ENCODE measurements around the gene AMPD3.

The AMPD3 gene

DNA sequence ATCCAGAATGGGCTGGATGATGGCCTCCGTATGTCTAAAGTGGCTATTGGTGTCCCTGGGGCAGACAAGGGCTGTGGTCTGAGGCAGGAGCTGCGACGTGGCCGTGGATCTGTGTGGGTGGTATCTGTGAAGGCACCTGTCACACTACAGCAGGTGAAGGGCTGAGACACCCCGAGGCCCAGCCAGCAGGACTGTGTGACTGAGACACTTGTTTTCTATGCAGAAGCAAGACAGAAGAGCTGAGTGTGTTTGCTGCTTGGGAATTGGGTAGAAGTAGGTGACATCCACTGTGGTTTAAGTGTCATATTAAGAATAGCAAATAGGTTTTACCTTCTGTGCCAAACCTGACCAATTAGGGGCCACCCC is 35.0 kb downstream of the AMPD3 start:
- no peak for DNase-seq

DNA sequence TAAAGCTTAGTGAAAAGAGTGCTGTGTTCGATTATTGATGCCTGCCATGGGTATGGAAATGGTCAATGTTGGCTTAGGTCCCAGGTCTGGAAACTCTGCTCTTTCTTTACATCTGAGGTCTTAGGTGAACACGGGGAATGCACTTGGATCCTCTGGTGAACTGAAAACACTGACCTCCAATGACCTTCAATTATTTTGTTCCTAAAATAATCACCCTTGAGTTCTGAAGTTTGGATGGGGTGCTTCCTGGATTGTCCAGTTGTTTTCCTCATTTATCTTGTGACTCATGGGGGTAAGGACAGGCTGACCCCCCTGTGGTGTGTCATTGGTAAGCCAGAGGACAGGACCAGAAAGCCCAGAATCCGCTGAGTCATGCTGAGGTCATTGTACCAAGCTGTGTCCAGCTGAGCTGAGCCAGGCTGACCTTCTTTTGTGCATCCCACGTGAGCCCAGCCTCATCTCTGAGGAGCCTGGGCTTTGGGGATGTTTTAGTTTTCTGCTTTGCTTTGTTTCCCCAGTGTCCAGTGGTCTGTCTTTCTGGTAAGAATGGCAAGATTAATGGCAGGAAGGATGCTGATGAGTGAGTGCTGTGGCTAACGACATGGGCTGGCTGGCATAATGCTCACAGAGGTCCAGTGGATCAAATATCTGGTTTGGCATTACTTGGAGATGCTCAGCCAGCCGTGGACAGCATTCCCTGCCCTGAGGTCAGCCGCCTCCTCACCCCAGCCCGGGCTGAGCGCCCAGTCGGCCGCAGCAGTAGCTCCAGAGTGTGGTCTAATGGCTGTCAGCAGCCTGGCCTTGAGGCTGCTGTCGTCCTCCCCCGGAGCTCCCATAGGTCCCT is 35.6 kb downstream of the AMPD3 start:
- DNase-seq: no peak

DNA sequence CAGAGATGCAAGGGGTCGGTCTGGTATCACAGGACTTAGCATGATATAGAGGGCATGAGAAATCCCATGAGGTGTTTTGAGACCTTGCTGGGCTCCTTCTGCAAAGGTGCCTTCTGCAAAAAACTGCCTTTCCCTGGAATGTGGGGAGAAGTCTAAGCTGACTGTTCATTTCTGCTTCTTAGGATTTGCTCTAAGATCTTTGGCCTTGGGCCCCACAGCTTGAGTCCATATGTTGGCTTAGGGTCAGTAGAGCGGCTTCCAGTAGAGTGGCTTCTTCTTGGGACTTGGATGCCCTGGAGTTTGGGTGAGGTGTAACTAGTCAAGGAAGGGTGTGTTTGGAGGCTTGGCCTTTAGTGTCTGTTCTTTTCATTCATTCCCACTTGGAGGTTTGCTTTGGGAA is 37.0 kb downstream of the AMPD3 start:
- no peak for DNase-seq

DNA sequence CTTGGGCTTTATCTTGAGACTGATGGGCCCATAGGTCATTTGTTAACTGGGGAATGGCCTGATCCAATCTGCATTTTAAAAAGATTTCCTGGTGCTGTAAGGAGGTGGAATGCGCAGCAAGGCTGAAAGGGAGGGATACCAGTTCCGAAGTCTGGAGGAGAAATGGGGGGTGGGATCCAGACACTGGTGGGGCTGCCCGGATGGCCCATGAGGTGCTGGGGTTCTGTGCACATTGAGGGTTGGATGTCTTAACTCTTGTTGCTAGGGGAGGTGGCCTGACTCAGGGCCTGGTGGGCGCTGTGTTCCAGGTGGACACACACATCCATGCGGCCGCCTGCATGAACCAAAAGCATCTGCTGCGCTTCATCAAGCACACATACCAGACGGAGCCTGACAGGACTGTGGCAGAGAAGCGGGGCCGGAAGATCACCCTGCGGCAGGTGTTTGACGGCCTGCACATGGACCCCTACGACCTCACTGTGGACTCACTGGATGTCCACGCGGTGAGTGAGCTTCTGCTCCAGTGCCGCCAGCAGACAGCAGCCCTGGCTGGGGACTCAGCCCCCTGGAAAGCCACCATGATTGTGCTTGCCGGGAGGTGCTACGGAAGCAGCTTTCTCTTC is 38.1 kb downstream of the AMPD3 start:
- DNase-seq: no peak

DNA sequence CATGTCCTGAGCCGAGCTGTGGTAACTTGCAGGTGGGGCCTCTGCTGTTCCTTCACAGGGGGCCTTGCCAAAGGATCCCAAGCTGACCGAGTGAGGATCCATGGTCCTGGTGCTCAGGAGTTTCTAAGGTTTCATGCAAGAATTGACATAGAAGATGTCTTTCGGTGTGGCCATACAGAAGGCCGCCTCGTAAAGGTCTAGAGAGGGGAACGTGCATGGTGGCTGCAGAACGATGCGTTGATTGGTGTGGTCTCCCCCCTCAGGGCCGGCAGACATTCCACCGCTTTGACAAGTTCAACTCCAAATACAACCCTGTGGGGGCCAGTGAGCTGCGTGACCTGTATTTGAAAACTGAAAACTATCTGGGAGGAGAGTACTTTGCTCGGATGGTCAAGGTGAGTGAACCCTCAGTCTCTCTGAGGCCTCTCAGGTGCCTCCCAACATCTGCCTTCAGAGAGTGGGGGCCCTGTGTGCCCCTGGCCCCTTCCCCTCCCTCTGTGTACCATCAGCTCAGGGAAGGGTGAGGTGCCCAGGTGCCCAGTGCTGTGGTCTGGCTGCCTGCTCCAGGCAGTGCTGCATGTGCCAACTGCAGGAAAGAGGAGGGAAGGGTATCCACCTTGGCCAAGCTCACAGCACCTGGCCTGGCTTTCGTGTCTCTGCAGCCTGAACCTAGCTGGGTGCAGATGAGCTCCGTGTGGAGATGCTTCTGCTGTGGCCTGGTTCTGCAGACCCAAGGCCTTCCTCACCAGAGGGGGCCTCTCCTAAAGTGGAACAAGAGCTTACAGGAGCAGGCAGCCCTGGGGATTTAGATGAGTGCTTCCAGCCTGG is 39.8 kb downstream of the AMPD3 start:
- DNase-seq: no peak

DNA sequence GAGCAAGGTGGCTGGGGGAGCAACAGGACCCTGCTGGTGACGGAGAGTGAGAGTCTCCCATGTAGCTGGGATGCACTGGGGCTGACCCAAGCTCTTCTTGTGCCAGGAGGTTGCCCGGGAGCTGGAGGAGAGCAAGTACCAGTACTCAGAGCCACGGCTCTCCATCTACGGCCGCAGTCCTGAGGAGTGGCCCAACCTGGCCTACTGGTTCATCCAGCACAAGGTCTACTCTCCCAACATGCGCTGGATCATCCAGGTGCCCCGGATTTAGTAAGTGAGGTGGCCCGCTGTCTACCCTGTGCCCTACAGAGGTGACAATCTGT is 40.4 kb downstream of the AMPD3 start:
- no peak for DNase-seq

DNA sequence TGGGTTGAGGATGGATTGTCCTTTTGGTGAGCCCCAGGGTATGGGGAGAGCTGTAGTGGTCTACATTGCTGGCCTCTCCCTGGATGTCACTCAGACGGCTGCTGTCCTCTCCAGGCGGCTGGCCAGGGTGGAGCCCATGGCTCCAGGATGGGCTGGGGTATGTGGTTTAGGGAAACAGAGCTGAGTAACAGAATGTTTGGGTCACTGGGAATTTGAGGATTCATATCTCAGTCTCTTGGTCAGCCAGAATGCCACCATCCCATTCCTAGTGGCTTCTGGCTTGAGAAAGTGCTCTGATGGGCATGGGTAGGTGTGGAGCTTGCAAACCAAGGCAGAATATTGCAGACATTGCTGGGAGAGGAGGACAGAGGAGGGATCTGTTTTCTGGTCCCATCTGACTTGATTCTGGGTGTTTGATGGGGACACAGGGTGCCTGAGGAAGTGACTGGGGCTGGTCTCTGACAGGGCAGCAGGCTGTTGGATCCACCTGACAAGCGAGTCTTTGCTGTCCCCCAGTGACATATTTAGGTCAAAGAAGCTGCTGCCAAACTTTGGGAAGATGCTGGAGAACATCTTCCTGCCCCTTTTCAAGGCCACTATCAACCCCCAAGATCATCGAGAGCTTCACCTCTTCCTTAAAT is 41.4 kb downstream of the AMPD3 start:
- DNase-seq: no peak

DNA sequence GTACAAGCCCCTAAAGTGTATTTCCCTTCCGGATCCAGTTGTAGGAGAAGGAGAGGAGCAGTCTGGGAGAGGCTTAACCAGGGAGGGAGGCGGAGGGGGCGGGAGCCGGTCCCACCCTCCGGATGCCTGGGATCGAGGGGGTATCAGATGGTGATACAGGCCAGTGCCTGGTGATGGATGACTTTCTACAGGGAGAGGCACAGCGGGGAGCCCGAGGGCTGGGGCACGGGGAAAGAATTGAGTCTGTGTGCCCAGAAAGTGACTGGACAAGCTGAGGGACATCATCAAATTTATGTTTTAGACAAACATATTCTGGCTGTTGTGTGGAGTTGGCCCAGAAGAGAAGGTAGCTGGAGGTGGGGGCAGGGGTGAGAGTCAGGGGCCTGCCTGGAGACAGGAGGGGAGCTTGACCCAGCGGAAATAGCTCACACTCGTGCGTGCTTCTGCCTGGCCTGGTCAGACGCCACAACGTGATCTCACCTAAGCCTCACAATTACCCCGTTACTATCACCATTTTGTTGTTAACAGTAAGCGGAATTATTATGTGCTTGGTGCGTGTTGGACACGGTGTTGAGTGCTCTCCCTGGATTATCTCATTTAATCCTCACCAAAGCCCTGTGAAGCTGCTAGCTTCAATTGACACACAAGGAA is 42.4 kb downstream of the AMPD3 start:
- DNase-seq: no peak

DNA sequence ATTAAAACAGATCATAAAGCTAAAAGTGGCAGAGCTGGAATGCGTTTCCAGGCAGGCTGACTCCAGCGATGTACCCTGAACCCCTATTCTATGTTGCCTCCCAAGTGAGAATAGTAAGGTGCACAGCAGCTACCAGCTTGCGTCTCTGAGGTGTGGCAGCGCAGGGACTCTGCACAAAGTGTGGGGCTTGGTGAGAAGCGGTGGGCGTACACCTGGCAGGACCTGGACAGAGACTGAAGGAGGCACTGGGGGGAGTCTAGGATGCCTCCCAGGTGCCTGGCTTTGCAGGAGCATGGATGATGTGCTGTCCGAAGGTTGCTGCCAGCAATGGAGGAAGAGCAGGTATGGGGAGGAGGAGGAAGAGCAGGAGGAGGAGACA is 42.9 kb downstream of the AMPD3 start:
- no peak for DNase-seq

DNA sequence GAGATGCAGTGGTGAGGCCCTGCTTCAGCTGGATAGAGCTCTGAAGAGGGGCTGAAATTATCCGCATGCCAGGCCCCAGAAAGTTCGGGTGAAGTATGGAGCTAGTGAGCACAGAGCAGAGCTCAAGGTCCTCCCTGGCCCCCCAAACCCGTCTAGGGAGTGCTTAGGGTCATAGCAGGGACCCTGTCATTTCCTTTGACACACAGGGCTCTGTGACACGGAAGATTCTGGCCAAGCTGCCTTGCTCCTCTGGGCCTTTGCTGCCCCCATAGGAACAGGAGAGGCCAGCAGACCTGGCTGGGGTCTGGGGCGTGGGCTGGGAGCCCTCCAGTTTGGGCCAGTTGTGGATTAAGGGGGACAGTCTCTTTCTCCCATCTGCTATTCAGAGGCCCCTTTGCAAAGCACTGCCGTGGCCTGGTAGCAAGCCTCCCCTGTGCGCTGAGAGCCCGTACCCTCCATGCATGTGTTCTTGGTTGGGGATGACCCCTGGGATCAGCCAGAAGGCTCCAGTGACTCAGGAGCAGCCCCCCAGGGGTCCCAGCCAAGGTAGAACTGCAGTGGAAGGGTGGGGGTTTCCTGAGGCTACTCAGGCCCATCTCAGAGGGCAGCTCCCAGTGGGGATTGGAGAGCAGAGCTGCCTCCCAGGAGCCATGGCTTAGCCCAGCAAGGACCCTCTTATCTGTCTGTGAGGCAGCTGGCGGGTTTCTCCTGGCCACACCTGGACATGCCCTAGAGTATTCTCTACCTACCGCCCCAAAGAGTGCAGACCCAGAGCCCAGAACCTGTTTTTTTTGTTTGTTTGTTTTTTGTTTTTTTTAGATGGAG is 43.6 kb downstream of the AMPD3 start:
- no peak for DNase-seq

DNA sequence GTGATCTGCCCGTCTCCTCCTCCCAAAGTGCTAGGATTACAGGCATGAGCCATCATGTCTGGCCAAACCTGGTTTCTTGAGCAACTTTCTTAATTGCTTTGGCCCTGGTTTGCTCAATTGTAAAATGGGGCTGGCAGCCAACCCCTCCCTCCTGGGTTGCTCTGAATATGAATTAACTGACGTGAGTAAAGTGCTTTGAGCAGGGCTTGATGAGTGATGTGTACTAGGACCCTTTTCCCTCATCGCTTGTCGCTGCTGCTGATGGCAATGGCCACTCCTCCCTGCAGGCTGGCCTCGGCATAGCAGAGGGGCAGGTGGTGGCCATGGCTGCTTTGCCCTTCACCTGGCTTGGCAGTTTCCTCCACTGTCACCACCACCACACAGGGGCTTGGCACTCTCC is 44.4 kb downstream of the AMPD3 start:
- DNase-seq: no peak

DNA sequence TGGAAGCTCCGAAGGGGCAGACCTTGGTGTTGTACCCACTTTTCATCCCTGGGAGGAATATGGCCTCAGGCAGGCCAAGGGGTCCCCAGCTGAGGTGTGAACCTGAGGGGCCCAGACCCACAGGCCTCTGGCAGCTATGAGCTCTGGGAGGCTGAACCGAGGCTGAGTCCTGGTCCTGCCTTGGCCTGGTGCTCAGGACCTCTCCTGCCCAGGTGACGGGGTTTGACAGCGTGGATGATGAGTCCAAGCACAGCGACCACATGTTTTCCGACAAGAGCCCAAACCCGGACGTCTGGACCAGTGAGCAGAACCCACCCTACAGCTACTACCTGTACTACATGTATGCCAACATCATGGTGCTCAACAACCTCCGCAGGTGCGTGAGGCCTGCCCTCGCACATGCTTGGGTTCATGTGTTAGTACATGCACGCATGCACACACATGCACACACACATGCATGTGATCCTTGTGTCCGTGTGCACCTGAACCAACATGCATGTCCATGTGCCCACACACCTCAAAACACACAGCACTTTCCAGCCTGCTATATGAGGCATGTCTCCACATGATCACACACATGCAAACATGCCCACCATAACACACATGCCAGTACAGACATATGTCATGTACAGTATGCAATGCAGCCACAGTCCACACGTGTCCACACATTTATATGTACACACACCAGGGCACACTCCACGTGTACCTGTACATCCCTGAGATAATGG is 45.0 kb downstream of the AMPD3 start:
- no peak for DNase-seq

DNA sequence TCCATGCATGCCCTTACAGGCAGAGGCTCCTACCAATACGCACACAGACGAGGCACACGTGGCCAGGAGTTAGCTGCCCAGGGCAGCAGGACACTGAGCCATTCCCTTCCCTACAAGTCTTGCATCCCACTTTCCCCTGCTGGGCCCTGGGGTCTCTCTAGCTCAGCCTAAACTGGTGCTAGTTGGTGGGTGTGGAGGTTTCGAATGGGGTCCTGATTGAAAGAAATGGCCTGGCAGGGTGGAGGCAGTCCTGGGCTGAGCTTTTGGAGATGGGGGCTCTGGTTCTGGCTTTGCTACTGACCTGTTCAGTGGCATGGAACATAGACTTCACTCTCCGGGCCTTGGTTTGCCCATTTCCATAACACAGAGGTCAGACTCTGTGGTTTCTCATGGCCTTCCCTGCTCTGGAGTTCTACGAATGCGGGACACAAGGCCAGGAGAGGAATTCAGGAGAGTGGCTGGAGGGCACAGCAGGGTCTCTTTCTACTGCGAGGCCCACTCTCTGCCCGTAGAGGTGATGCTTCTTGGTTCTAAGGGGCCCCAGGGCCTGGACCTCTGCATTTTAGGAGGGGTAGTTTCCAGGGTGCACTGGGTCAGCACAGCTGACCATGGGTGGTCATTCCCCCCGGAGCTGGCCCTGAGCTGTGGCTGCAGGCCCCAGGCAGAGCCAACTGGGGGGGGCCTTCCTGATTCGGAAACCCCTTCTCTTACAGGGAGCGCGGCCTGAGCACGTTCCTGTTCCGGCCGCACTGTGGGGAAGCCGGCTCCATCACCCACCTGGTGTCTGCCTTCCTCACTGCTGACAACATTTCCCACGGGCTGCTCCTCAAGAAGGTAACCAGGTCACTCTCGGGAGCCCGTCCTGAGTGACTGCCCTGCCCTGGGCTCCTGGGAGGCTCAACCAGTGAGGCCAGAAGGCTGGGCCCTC is 46.0 kb downstream of the AMPD3 start:
- no peak for DNase-seq

DNA sequence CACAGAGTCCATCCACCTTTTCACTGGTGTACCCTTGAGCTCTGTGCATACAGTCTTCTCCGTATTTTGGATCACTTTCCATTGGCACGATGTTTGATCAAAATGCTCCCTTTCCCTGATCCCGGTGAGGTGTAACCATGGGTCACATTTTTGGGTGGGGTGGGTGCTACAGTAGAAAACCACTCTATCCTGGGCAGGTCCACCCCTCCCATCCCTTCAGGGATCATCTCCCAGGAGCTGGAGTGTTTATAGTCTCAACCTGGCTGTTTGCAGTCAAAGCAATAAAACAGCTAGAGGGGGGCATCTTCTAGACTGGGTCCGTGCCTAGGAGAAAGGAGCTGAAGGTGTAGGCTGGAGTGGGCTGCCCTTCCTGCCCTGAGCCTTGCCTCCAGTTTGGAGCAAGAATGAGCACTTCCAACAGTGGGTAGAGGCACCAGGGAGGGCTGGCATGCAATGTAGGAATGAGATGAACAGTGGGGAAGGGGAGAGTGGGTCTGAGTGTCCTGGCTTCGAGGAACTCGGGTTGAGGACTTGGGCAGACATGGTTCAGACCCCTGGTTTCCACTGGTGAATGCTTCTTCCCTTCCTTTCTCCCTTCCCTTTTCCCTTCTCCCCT is 47.1 kb downstream of the AMPD3 start:
- DNase-seq: no peak

DNA sequence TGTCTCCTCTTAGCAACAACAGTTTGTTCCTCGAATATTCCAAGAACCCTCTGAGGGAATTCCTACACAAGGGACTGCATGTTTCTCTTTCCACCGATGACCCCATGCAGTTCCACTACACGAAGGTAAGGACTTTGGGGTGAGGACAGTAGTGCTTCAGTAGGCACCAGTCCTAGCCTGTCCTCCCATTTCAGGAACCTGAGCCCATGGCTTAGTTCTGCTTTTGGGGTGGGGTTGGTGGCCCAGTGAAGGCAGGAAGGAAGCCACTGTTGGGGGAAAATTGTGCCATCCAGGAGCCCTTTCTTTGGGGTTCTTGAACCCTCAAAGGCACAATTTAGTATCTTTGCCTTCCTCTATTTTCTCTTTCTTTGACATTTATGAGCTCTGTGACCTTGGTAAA is 47.7 kb downstream of the AMPD3 start:
- no peak for DNase-seq

DNA sequence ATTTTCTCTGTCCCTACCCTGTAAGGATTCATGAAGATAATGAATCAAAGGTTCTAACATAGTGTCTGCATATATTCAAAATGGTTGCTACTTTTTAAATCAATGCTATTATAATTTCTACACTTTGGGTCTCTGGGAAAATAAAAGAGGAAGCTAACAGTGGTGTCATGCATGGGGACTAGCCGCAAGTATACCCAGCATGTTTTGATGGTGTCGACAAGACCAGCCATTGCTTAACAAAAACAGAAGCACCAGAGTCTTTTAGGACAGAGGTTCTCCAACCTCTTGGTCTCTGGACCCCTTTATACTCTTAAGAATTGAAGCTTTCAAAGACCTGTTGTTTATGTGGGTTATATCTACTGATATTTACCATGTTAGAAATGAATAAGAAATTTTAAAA is 48.2 kb downstream of the AMPD3 start:
- no peak for DNase-seq

DNA sequence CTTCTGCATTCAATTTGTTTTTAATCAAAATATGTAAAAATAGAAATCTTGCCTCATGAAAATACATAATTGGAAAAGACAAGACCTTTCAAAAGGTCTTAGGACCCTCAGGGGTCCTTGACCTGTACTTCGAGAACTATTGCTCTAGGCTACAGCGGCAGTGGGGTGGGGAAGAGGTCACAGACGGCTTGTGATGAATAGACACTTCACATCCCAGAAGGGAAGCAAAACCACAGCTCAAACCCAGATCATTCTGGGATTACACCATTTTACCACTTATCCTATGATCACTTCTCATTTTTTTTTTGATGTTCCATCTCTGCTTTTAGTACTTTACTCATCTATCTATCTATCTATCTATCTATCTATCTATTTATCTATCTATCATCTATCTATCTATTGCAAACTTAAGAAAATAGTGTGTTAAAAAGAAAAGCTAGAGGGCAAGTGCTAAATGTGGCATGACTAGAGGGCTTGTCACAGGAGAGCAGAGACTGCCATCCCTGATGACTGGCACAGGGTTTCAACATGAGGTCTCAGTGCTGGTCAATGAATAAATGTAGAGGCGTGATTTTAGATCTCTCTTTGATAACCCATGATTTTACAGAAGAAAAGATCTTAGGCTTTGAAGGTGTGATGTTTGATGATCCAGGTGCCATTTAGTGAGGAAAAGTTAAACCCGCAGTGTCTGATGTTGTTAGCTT is 48.9 kb downstream of the AMPD3 start:
- no peak for DNase-seq

DNA sequence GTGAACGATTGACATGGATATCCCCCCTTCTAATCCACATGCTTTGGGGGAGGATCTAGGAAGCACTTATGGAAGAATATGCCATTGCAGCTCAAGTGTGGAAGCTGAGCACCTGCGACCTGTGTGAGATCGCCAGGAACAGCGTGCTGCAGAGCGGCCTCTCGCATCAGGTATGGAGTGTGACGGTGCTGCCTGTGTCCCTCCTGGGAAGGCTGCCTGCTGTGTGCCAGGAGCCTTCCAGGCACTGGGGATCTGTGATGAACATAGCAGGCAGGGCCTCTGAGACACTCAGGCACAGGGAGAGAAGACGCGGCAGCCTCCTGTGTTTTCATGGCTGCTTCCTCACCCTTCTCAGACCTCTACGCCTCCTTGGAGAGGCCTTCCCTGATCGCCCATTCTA is 49.4 kb downstream of the AMPD3 start:
- no peak for DNase-seq
